Measurements from ENCODE around the gene IQCK. TPM values are rescaled to one million over a fixed set of nuclear protein-coding genes. Genes with fewer than 3 reads are reported as not detected.

Gene IQCK
- total and polyA plus RNA-seq, 5 donors, result 5.1 to 8.3 (median 6.2) TPM

- DNase-seq (no peak), ATAC-seq (no peak)
- intact Hi-C loops (cut with DNase I), result loop anchor here in 3 of 4 donors (5.0 to 10.0 kb wide), 3 partner anchors 156 to 169 kb away; partner anchors contain the start of gene GPRC5B (in 1 of the 3)
- Histone ChIP-seq H3K4me3 (ENCODE audit: low read length) (peak overlapping the region; percentile 68), H3K27ac (ENCODE audit: low read length) (no peak overlapping the region), H3K27me3 (ENCODE audit: control insufficient read depth, insufficient read depth) (no peaks in the 10 kb centered on the region), H3K9me3 (ENCODE audit: control insufficient read depth, low read length) (no peaks in the 10 kb centered on the region), H3K4me1 (ENCODE audit: control insufficient read depth, insufficient read depth, low read length) (peaks cover 4% of the 10 kb centered on the region)
- WGBS, result under 1% methylated on average over 21 of the region's 21 CpGs
Observed at GRCh38 chr16:19718624-19718965, 524 bp downstream of the IQCK start.

- Histone ChIP-seq H3K9me3 (ENCODE audit: control insufficient read depth, low read length) (no peaks in the 10 kb centered on the region), H3K4me3 (ENCODE audit: low read length) (no peak overlapping the region), H3K4me1 (ENCODE audit: control insufficient read depth, insufficient read depth, low read length) (peaks cover 4% of the 10 kb centered on the region), H3K27me3 (ENCODE audit: control insufficient read depth, insufficient read depth) (no peaks in the 10 kb centered on the region), H3K27ac (ENCODE audit: low read length) (no peak overlapping the region)
- DNase-seq (no peak), ATAC-seq (peak in 1 of 2 donors; percentile 4)
- intact Hi-C loops (cut with DNase I), result no loop called here
- WGBS, result 70% methylated on average over 11 of the region's 11 CpGs
Observed at GRCh38 chr16:19722269-19722952, 4.3 kb downstream of the IQCK start.

GRCh38 chr16:19722981-19723380 is 4.9 kb downstream of the IQCK start:
- no peaks in the 10 kb centered on the region for H3K9me3 ChIP-seq (ENCODE audit: control insufficient read depth, low read length)
- DNase-seq (no peak), ATAC-seq (no peak)
- no peaks in the 10 kb centered on the region for H3K27me3 ChIP-seq (ENCODE audit: control insufficient read depth, insufficient read depth)
- 81% methylated on average over 7 of the region's 7 CpGs for WGBS
- H3K27ac ChIP-seq (ENCODE audit: low read length), result no peak overlapping the region
- intact Hi-C loops (cut with DNase I), result no loop called here
- H3K4me1 ChIP-seq (ENCODE audit: control insufficient read depth, insufficient read depth, low read length), result peaks cover 4% of the 10 kb centered on the region
- H3K4me3 ChIP-seq (ENCODE audit: low read length), result no peak overlapping the region

- Histone ChIP-seq H3K27ac (ENCODE audit: low read length) (no peak overlapping the region), H3K4me3 (ENCODE audit: low read length) (no peak overlapping the region), H3K4me1 (ENCODE audit: control insufficient read depth, insufficient read depth, low read length) (no peaks in the 10 kb centered on the region), H3K27me3 (ENCODE audit: control insufficient read depth, insufficient read depth) (no peaks in the 10 kb centered on the region), H3K9me3 (ENCODE audit: control insufficient read depth, low read length) (no peaks in the 10 kb centered on the region)
- DNase-seq, result no peak
- intact Hi-C loops (cut with DNase I), result no loop called here
- 86% methylated on average over 3 of the region's 3 CpGs for WGBS
- no peak for ATAC-seq
Observed at GRCh38 chr16:19728636-19728965, 10.5 kb downstream of the IQCK start.

- no peak overlapping the region for H3K4me3 ChIP-seq (ENCODE audit: low read length)
- DNase-seq (no peak), ATAC-seq (no peak)
- intact Hi-C loops (cut with DNase I), result no loop called here
- H3K9me3 ChIP-seq (ENCODE audit: control insufficient read depth, low read length), result no peaks in the 10 kb centered on the region
- no peaks in the 10 kb centered on the region for H3K4me1 ChIP-seq (ENCODE audit: control insufficient read depth, insufficient read depth, low read length)
- no peaks in the 10 kb centered on the region for H3K27me3 ChIP-seq (ENCODE audit: control insufficient read depth, insufficient read depth)
- H3K27ac ChIP-seq (ENCODE audit: low read length), result no peak overlapping the region
- WGBS, result 83% methylated on average over 6 of the region's 6 CpGs
Observed at GRCh38 chr16:19733551-19733950, 15.5 kb downstream of the IQCK start.

- Histone ChIP-seq H3K27ac (ENCODE audit: low read length) (no peak overlapping the region), H3K9me3 (ENCODE audit: control insufficient read depth, low read length) (no peaks in the 10 kb centered on the region), H3K27me3 (ENCODE audit: control insufficient read depth, insufficient read depth) (no peaks in the 10 kb centered on the region), H3K4me3 (ENCODE audit: low read length) (no peak overlapping the region), H3K4me1 (ENCODE audit: control insufficient read depth, insufficient read depth, low read length) (no peaks in the 10 kb centered on the region)
- intact Hi-C loops (cut with DNase I), result no loop called here
- DNase-seq, result peak in 1 of 3 donors; percentile 59
- 56% methylated on average over 9 of the region's 9 CpGs for WGBS
- peak; percentile 47 to 50 for ATAC-seq
Observed at GRCh38 chr16:19735074-19735867, 17.2 kb downstream of the IQCK start.

GRCh38 chr16:19737306-19738038 is 19.4 kb downstream of the IQCK start:
- 81% methylated on average over 12 of the region's 12 CpGs for WGBS
- H3K9me3 ChIP-seq (ENCODE audit: control insufficient read depth, low read length), result no peaks in the 10 kb centered on the region
- ATAC-seq, result no peak
- H3K4me1 ChIP-seq (ENCODE audit: control insufficient read depth, insufficient read depth, low read length), result no peaks in the 10 kb centered on the region
- DNase-seq, result no peak
- intact Hi-C loops (cut with DNase I), result no loop called here
- H3K4me3 ChIP-seq (ENCODE audit: low read length), result no peak overlapping the region
- no peak overlapping the region for H3K27ac ChIP-seq (ENCODE audit: low read length)
- H3K27me3 ChIP-seq (ENCODE audit: control insufficient read depth, insufficient read depth), result no peaks in the 10 kb centered on the region

GRCh38 chr16:19741354-19741753 is 23.3 kb downstream of the IQCK start:
- H3K4me3 ChIP-seq (ENCODE audit: low read length), result no peak overlapping the region
- intact Hi-C loops (cut with DNase I), result no loop called here
- 100% methylated on average over 1 of the region's 1 CpG for WGBS
- no peaks in the 10 kb centered on the region for H3K27me3 ChIP-seq (ENCODE audit: control insufficient read depth, insufficient read depth)
- ATAC-seq (no peak), DNase-seq (no peak)
- H3K27ac ChIP-seq (ENCODE audit: low read length), result no peak overlapping the region
- H3K9me3 ChIP-seq (ENCODE audit: control insufficient read depth, low read length), result no peaks in the 10 kb centered on the region
- no peaks in the 10 kb centered on the region for H3K4me1 ChIP-seq (ENCODE audit: control insufficient read depth, insufficient read depth, low read length)

- ATAC-seq (no peak), DNase-seq (no peak)
- peaks cover 2% of the 10 kb centered on the region for H3K4me1 ChIP-seq (ENCODE audit: control insufficient read depth, insufficient read depth, low read length)
- no peak overlapping the region for H3K27ac ChIP-seq (ENCODE audit: low read length)
- no peaks in the 10 kb centered on the region for H3K27me3 ChIP-seq (ENCODE audit: control insufficient read depth, insufficient read depth)
- intact Hi-C loops (cut with DNase I), result no loop called here
- H3K4me3 ChIP-seq (ENCODE audit: low read length), result no peak overlapping the region
- H3K9me3 ChIP-seq (ENCODE audit: control insufficient read depth, low read length), result no peaks in the 10 kb centered on the region
Observed at GRCh38 chr16:19743816-19744159, 25.7 kb downstream of the IQCK start.

- intact Hi-C loops (cut with DNase I), result no loop called here
- Histone ChIP-seq H3K9me3 (ENCODE audit: control insufficient read depth, low read length) (no peaks in the 10 kb centered on the region), H3K4me3 (ENCODE audit: low read length) (no peak overlapping the region), H3K4me1 (ENCODE audit: control insufficient read depth, insufficient read depth, low read length) (peaks cover 2% of the 10 kb centered on the region), H3K27ac (ENCODE audit: low read length) (no peak overlapping the region), H3K27me3 (ENCODE audit: control insufficient read depth, insufficient read depth) (no peaks in the 10 kb centered on the region)
- WGBS, result 72% methylated on average over 3 of the region's 3 CpGs
- DNase-seq (no peak), ATAC-seq (no peak)
Observed at GRCh38 chr16:19744670-19745069, 26.6 kb downstream of the IQCK start.

- whole genome bisulfite sequencing, result 93% methylated on average over 9 of the region's 9 CpGs
- intact Hi-C loops (cut with DNase I), result no loop called here
- ATAC-seq, result no peak
- Histone ChIP-seq H3K4me1 (ENCODE audit: control insufficient read depth, insufficient read depth, low read length) (peaks cover 2% of the 10 kb centered on the region), H3K9me3 (ENCODE audit: control insufficient read depth, low read length) (no peaks in the 10 kb centered on the region), H3K4me3 (ENCODE audit: low read length) (no peak overlapping the region), H3K27ac (ENCODE audit: low read length) (no peak overlapping the region), H3K27me3 (ENCODE audit: control insufficient read depth, insufficient read depth) (no peaks in the 10 kb centered on the region)
- DNase-seq, result no peak
Observed at GRCh38 chr16:19745286-19746010, 27.4 kb downstream of the IQCK start.

Data from right cardiac atrium (tissue), 5 donors.